Measurements from ENCODE around the gene FCHSD1.

The FCHSD1 gene

DNA sequence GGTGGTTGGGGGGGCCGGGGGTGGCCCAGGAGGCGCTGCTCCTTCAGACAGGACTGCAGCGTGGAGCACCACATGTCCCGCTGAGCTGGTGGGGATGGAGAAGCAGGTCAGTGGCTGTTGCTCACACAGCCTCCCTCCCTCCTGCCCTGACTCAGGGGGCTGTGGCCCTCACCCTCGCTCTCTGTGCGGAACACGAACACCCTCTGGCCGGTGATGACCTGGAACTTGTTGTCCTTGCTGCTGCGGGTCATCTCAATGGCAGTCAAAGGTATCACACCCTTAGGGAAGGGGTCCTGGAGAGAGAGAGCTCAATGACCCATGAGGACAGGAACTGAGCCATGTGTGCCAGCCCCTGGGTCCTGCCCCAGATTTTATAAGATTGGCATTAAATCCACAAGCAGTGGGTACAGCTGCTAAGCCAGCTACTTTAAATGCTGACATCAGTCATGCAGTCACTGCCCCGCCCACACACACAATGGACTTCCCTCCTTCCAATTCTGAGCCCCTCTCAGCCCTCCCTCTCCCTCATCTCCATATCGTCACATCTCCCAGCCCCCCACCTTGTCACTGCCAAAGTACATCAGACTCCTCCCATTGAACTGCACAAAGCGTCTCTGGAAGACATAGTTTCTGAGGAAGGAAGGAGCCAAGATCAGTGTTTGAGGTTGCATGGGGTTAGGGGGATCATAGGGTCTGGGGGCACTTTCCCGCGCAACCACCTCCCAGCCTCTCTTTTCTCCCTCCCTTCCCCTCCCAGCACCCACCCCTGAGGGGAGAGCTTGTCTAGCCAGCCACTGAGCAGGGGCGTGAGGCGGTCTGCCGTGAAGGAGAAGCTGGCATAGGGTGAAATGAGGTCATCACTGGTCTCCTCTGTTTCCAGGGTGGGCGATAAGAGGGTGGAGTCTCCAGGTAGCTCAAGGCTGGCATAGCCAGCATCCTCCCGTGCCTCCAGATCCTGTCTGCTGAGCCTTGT is 21.9 kb upstream of the FCHSD1 start:
- no peak for DNase-seq

DNA sequence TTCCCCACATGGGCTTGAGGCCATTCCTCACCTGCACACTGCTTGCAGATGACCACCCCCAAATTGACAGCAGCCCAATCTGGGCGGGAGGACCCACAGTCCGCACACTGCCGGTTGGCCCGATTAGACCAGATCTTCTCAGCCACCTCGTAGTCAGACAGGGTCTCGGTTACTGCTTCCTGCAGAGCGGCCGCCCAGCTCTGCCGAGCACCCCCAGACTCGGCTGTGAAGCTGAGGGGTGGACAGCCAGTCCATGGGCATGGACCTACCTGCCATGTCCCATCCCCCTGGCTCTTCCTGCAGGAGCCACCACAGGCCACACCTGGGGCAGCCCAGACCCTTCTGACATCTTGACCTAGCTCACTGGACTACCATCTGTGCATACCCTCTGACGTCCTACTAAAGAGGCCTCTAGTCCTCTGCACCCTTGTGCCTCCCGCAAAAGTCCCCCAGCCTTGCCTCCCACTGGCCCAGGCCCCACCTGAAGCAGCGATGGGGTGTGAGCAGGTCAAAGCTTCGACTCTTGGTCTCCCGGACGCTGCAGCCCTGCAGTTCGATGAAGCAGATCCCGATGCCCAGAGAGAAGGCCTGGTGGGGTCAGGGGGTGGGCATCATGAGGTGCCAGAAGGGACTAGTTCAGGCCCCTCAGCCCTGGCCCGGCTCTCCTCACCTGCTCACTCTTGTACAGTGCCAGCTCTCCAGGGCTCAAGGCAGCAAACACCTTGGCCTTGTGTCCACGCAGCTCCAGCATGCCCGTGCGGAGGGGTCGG is 21.0 kb upstream of the FCHSD1 start:
- no peak for DNase-seq

DNA sequence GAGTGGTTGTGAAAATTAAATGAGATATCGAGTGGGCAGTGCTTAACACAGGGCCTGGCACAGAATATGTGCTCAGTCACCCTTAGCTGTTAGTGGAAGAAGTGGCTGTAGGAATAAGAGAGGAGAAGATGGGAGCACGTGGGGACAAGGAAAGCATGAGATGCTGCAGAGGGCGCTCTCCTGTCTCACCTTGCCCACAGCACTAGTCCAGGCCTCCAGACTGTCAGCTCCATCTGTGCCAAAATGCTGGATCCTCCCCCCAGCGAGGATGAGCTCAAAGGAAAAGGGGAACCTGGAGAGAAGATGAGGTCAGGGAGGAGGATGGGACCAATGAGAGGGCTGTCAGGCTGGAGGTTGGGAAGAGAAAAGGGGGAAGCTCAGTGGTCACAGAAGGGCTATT is 18.3 kb upstream of the FCHSD1 start:
- DNase-seq = no peak

DNA sequence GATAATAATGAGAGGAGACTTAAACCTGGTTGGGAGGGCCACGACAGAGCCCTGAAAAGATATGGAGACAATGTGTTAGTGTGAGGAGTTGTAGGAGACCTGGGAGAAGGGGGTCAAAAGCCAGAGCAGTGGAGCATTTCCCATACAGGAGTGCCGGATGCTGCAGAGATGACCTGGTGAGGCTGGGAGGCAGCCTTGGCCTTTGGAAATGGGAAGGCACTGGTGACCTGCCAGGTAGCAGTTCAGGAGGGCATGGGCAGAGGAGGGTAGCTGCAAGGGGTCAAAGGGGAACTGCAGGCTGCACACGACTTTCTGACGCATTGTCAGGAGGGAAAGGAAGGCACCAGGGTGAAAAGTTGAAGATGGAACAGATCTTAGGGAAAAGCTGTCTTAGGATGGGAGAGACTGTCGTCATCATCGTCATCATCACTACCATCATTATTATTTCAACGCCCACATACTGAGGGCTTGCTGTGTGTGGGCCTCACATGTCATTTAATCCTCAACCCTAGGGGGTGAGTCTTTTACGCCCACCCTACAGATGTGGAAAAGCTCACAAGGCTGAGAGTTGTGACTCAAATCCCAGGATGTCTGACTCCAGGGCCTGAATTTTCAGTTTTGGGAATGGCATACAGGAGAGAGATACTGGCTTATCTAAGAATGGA is 17.5 kb upstream of the FCHSD1 start:
- DNase-seq = no peak

DNA sequence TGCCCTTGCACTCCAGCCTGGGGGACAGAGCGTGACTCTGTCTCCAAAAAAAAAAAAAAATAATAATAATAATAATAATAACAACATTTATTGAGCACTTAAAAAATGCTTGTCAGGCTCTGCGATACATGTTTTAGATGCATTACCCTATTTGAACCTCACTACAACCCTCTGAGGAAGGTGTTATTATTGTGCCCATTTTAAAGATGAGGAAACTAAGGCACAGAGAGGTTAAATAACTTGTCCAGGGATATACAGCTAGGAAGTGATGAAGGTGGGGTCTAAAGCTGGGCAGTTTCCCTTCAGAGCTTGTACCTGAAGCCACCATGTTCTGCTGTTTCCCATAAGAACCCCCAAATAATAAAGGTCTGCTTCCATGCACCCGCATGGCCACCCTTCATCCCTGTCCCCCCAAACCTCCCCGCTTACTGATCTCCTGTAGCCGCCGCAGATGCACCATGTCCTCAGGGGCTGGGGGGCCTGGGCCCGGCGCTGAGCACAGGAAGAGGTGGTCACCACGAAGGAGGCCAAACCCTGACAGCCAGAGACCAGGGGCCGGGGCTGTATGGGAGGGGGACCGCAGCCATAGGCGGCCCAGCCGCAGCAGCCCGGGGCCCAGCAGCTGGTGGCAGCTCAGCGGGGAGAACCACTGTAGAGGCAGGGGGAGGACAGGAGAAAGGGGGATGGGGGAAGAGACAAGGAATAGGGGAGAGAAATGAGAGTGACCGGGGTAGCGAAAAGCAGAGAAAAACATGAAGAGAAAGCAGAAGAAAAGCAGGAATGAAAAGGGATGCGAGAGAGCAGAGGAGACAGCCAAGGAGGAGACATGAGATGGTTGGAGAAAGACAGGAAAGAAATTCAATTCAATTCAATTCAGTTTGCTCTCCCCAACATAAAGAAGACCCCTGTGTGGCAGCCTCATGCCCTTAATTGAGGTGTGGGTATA is 15.1 kb upstream of the FCHSD1 start:
- no peak for DNase-seq

DNA sequence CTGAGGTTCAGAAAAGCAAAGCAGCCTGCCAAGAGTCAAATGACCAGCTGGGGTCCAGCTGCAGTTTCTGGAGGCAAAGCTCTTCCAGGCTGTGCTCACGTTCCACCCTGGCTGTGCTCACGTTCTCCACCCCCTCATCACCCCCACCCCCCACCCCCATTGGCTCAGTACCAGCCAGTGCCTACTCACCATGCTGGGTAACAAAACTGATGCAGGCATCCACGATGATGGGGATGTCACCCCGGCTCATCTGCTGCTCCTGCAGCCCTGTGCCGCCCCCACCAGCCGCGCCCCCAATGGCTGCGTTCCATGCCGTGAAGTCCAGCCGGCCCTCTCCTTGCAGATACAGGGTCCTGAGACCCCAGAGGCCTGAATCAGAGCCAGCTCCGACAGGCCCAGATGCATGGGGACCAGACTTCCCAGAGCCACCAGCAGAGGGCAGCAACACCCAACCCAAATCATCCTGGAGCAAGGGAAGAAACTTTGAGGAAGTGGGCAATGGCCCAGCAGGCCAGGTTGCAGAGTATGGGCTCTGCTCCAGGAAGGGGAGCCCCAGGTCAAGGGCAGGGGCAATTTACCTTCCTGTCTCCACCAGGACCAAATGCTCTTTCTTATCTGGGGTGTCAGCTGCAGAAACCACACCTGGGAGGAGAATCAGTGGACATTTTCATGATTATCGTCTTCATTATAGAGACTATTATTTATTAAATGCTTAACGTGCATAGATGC is 13.7 kb upstream of the FCHSD1 start:
- no peak for DNase-seq

DNA sequence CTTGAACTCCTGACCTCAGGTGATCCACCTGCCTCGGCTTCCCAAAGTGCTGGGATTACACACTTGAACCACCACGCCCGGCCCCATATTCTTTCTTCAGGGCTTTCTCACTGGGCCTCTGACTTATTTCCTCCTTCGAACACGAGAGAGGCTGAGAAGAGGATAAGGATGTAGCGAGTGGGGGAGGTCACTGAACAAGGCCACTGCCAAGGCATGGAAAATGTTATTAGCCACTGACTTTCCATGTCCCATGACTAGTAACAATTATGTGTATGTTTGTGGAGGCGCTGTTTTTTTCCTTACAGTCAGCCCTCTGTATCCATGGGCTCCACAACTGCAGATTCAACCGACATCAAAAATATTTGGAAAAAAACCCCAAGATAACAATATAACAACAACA is 12.3 kb upstream of the FCHSD1 start:
- no peak for DNase-seq

DNA sequence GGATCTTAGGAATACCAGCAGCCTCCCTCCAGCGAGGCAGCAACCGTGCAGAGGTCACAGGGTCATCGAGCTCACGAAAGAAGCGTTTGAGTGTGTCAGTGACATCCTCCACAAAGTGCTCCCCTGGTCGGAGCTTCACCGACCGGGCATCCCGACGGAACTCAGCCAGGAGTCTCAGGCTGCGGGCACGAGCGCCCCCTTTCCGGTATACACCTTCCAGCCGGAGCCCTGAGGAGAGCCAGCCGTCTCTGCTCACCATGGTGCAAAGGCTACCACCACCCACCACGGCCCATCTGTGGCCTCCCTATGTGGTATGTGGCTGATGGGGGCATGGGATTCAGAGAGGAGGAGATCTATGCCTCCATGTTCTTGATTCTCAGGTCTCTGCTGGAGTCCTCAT is 10.8 kb upstream of the FCHSD1 start:
- DNase-seq = no peak

DNA sequence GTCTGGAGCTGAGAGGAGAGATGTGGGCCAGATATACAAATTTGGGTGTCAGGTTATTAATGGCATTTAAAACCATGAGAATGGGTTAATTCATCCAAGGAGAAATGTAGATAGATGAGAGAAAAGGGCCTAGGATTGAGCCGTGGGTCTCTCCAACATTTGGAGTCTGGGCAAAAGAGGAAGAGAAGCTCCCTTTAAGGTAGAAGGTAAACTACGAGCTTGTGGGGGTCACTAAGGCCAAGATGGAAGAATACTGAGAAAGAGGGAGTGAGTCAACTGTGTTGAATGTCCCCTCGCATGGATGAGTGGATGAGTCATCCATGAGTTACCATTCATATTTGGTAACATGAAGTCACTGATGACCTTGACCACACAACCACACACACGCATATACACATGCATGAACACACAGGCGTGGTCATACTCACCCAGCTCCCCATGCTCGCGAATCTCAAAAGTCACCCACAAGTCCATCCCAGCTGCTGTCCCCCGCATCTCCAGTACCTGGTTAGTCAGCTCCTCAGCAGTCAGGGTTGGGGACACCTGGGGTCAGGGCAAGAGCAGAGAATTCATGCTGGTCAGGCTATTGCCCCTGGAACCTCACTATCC is 6.8 kb upstream of the FCHSD1 start:
- no peak for DNase-seq

DNA sequence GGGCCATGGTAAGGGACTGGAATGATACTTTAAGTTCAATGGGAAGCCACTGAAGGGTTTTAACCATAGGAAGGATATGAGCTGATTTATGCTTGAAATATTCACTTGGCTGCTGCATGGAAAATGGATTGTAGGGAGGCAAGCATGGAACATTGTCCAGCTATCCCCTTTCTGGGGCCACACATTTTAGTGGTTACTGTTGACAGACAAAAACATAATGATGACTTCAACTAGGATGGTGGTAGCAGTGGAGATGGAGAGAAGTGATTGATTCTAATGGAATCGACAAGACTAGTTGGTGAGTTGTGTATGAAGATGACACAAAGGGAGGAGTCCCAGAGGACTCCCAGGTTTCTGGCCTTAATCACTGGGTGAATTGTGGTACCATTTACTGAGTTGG is 6.2 kb upstream of the FCHSD1 start:
- DNase-seq = no peak

DNA sequence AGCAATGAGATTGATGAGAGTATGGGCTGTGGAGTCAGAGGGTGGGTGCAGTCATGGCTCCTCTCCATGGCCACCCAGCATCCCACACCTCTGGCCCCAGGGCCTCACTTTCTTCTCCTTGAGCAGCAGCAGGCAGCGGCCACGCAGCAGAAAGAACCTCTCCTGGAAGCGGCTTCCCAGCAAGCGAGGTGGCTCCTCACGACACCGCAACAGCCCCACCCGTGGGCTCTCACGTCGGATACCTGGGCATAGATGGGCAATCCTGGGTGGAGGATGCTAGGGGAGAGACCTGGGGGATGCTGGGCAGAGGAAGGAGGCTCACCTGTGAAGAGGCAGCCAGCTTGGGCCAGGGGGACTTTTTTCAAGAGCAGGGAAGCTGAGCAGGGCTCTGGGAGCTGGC is 5.2 kb upstream of the FCHSD1 start:
- no peak for DNase-seq

DNA sequence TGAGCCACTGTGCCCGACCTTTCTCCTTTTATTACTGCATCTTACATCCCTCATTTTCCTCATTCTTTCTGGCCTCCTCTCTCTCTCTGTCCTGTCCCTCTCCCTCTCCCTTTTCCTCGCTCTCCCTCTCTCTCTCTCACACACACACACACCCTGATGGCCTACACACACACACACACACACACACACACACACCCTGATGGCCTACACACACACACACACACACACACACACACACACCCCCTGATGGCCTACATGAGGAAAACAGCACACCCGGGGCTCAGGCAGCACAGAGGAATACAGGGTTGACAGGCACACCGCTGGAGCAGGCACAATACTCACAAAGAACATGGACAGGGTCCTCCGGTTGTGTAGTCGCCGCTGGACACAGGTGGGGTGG is 3.8 kb upstream of the FCHSD1 start:
- DNase-seq = no peak

DNA sequence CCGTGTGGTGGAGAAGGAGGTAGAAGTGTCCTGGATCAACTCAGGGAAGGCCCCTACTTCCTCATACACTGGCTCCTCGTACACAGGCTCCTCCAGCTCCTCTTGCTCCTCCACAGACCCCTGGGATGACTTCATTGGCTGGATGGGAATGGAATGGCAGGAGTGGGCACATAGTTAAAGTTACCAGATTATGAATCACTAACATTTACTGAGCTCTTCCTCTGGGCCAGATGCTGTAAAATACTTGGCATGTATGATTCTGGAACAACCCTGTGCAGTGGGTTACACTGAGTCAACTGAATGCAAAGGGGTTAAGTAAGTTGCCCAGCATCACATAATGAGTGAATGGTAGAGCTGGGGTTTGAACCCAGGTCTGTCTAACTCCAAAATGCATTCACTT is 3.1 kb upstream of the FCHSD1 start:
- DNase-seq = no peak

DNA sequence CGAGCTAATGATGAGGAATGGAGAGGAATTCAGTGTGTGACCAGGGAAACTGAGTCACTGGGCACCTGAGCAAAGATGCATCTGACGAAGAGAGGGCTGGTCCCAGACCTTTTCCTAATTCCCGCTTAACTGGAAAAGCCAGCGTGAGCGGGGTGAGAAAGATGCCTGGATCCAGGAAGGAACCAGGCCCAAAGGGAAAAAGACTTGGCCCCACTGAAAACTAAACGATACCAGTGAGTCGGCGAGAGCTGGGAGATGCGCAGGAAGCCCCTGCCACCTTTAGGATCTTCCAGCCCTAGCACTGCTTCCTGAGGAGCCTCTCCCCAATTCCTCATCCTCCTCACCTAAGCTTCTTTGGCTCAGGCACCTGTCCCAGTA is 499 bp upstream of the FCHSD1 start:
- no peak for DNase-seq

DNA sequence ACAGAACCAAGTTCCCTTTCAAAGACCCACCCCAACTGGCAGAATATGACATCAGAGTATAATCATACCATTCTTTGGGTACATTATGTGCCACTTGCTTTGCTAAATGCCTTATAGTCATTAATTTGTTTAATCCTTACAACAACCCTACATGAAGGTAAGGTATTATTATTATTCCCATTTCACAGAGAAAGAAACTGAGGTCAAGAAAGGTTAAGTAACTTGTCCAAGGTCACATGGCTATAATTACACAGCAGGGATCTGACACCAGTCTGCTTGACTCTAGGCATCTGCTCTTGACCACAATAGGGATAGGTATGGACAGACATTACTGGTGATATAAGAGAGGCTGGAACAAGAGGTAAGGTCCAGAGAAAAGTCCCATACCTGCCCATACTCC is 1.2 kb downstream of the FCHSD1 start:
- no peak for DNase-seq

DNA sequence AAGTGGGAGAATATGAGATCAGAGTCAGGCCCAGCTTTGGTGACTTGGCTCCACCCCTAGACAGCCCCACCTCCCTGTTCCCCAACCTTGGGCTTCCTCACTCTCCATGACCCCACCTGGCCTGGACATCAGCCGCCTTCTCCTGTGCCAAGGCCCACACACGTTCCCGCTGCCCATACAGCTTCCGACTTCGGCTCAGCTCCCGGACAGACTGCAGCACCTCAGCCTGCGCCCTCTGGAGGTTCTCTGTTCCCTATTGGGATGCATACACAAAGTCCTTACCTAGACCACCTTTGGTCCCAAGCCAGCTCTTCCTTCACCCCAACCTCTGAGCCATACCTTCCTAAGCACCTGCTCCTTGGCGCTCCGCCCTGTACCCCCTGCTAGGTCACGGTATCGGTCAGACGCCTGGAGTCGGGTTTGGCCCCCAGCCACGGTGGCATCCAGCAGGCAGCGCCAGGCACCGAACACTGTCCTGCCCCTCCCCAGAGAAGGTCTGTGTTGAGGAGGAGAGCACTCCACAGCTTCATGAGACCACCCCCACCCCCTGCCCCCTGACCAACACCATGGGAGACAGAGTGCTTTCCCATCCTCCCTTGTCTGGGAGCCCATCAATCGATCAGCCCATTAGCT is 2.0 kb downstream of the FCHSD1 start:
- no peak for DNase-seq

DNA sequence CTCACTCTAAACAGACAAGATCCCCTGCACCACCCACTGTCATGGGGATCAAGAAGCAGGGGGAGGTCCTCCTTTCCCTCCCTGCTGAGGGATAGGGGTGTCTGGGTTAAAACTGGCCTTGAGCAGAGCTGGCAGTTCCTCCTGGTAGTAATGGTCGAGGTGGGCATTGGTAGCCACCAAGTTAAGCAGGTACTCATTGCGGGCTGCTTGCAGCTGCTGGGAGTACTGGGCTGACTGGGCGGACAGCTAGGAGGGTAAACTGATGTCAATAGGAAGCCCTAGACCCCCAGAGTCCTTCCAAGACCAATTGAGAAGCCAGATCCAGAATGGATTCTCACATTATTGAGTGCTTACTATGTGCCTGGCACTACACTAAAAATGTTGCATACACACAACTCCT is 3.4 kb downstream of the FCHSD1 start:
- no peak for DNase-seq

DNA sequence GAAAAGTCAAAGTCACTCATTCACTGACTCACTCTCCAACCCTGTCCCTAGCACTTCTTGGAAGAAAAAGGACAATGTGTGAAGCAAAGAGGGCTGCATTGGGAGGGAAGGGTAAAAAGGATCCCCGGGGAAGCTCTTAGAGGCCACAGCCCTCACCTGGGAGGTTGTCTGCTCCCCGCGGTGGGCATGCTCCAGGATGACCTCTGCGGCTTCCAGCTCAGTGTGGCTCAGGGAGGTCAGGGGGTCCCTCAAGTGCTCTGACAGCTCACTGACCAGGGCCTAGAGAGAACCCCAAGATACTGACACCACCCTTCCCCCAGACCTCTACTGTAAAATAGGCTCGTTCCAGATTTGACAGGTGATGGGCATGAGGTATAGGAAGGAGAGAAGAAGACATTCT is 4.0 kb downstream of the FCHSD1 start:
- no peak for DNase-seq

DNA sequence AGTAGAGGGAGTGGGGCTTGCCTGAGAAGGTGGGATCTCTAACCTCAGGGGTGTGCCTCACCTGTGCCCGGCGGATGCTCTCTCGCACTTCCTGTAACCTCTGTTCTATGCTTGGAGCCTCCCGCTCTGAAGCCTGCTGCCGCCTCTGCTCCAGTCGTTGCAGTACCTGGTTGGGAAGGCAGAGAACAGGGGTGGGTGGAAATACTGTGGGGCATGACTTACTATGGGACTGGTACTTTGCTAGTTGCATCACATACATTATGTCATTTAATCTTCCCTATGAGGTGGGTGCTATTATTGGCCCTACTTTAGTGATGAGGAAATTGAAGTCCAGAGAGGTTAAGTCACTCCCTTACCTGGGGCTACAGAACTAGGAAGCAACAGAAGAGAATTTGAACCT is 5.2 kb downstream of the FCHSD1 start:
- no peak for DNase-seq

DNA sequence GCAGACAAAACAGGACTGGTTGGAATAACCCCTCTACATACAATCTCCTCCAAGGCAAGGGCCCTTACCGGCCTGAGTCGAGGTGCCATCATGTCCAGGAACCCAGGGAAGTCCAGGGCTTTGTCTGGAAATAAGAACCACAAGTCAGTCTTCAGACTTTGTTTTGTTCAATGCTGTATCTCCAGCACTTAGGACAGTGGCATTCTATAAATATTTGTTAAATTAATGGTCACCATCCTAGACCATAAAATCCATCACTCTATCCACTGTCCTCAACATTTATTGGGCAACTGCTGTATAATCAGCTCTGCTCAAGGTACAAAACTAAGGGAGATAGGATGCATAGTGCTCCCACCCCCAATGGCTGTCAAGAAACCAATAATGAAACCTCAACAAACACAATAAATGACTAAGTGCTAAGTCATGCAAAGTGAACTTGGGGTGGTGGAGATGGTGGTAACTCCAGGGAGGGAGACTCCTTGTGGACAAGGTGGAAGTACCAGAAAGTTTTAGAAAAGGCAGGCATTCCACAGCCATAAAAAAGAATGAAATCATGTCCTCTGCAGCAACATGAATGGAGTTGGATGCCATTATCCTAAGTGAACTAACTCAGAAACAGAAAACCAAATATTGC is 9.5 kb downstream of the FCHSD1 start:
- no peak for DNase-seq

Measured in NCI-H1417 treated with DMSO at 0.1 percent for 48 hours (cell line).